CD4-positive, CD25-positive, alpha-beta regulatory T cell (primary cell): ENCODE results near the gene ADGRB2. TPM values are rescaled to one million over a fixed set of nuclear protein-coding genes. Genes with fewer than 3 reads are reported as not detected.

Source experiments
- ATAC-seq, 2 donors: fragments of 150-1000 bp; cut with Tn5 transposase; one replicate each; pipeline ENCODE4 v1.10.0; 2021; ENCODE audit warnings: low read depth in 2 of 2, moderate number of reproducible peaks in 2 of 2, moderate library complexity in 1 of 2
- DNase-seq, 3 donors: peaks; one replicate each; pipeline versions ENCODE4 v3.0.0 to v3.0.0-alpha.2; 2012 to 2022; ENCODE audit warnings: mixed read lengths in 1 of 3
- H3K27ac ChIP-seq: one replicate; pipeline ENCODE4 v1.7.0; 2013; ENCODE audit warnings: mild to moderate bottlenecking, low read length; ENCODE audit not compliant: insufficient read depth, poor library complexity, severe bottlenecking
- H3K27me3 ChIP-seq: one replicate; pipeline ENCODE4 v1.7.0; 2013; ENCODE audit warnings: low read length; ENCODE audit not compliant: control insufficient read depth, insufficient read depth
- H3K36me3 ChIP-seq: one replicate; pipeline ENCODE4 v1.7.0; 2013; ENCODE audit warnings: mild to moderate bottlenecking, low read length, moderate library complexity; ENCODE audit not compliant: control insufficient read depth, insufficient read depth
- H3K4me1 ChIP-seq: 2 replicates; pipeline ENCODE4 v1.7.0; 2013; ENCODE audit warnings: mild to moderate bottlenecking, low read length; ENCODE audit not compliant: insufficient read depth, control insufficient read depth, poor library complexity, severe bottlenecking
- H3K4me3 ChIP-seq: one replicate; pipeline ENCODE4 v1.7.0; 2013; ENCODE audit warnings: low read depth, mild to moderate bottlenecking, low read length, moderate library complexity
- H3K9me3 ChIP-seq, 2 experiments: 1 replicate in 1 of 2; 2 replicates in 1 of 2; pipeline ENCODE4 v1.7.0; 2013; ENCODE audit warnings: low read length in 2 of 2, mild to moderate bottlenecking in 1 of 2, moderate library complexity in 1 of 2; ENCODE audit not compliant: control insufficient read depth in 2 of 2
- H3K27ac Mint-ChIP-seq, 3 donors: one replicate each; pipeline ENCODE4 v1.8.0; 2020 to 2022; ENCODE audit warnings: mild to moderate bottlenecking in 3 of 3, mixed read lengths in 3 of 3, moderate library complexity in 2 of 3
- H3K27me3 Mint-ChIP-seq: one replicate; pipeline ENCODE4 v1.8.0; 2022; ENCODE audit warnings: mild to moderate bottlenecking, mixed read lengths
- H3K36me3 Mint-ChIP-seq: one replicate; pipeline ENCODE4 v1.8.0; 2020; ENCODE audit warnings: mixed read lengths
- H3K4me1 Mint-ChIP-seq, 4 donors: one replicate each; pipeline ENCODE4 v1.8.0; 2020 to 2022; ENCODE audit warnings: mixed read lengths in 4 of 4, mild to moderate bottlenecking in 1 of 4
- H3K4me3 Mint-ChIP-seq, 4 donors: one replicate each; pipeline ENCODE4 v1.8.0; 2020 to 2022; ENCODE audit warnings: mild to moderate bottlenecking in 4 of 4, mixed read lengths in 4 of 4, moderate library complexity in 3 of 4
- H3K9me3 Mint-ChIP-seq, 7 donors: one replicate each; pipeline ENCODE4 v1.8.0; 2020 to 2022; ENCODE audit warnings: mixed read lengths in 7 of 7, mild to moderate bottlenecking in 3 of 7, moderate library complexity in 2 of 7
- polyA plus RNA-seq, 4 donors: library from polyadenylated mRNA; unstranded; fragments of 300-500 nt; fragmentation: Illumina TruSeq; gene quantifications; one replicate each; pipeline ENCODE4 v1.2.3, GENCODE V29; 2021
- total RNA-seq: library from RNA; stranded (reverse); gene quantifications from one replicate; pipeline ENCODE4 v1.2.3, GENCODE V29; 2022

The ADGRB2 gene
- total and polyA plus RNA-seq, 5 donors from 2014 or later = 0.19 to 1.9 (median 0.42) TPM

GRCh38 chr1:31746687-31747086, 17.5 kb downstream of the ADGRB2 start:
- Mint-ChIP-seq H3K36me3 (no peaks in the 10 kb centered on the region), H3K9me3 (no peaks in the 10 kb centered on the region), H3K4me3 (no peak overlapping the region), H3K4me1 (peaks cover 0 to 29% (median 13%) of the 10 kb centered on the region in 4 donors), H3K27ac (peak overlapping the region in 2 of 3 donors; percentile 37 to 65), H3K27me3 (peaks cover 10% of the 10 kb centered on the region)
- H3K4me1 ChIP-seq = no peaks in the 10 kb centered on the region
- no peak overlapping the region for H3K4me3 ChIP-seq
- H3K27me3 ChIP-seq = no peaks in the 10 kb centered on the region
- ATAC-seq (no peak), DNase-seq (no peak)
- no peaks in the 10 kb centered on the region for H3K9me3 ChIP-seq
- H3K36me3 ChIP-seq = no peaks in the 10 kb centered on the region
- no peak overlapping the region for H3K27ac ChIP-seq

GRCh38 chr1:31745946-31746670, 18.0 kb downstream of the ADGRB2 start:
- H3K4me1 ChIP-seq = no peaks in the 10 kb centered on the region
- H3K27me3 ChIP-seq = no peaks in the 10 kb centered on the region
- H3K36me3 ChIP-seq = no peaks in the 10 kb centered on the region
- Mint-ChIP-seq H3K27me3 (peaks cover 10% of the 10 kb centered on the region), H3K4me3 (no peak overlapping the region), H3K9me3 (no peaks in the 10 kb centered on the region), H3K36me3 (no peaks in the 10 kb centered on the region), H3K4me1 (peaks cover 0 to 25% (median 11%) of the 10 kb centered on the region in 4 donors), H3K27ac (peak overlapping the region in 1 of 3 donors; percentile 78)
- ATAC-seq = no peak
- no peak overlapping the region for H3K4me3 ChIP-seq
- no peaks in the 10 kb centered on the region for H3K9me3 ChIP-seq
- no peak for DNase-seq
- H3K27ac ChIP-seq = no peak overlapping the region

- peaks cover 10% of the 10 kb centered on the region for H3K27me3 Mint-ChIP-seq
- H3K4me3 Mint-ChIP-seq = no peak overlapping the region
- no peaks in the 10 kb centered on the region for H3K36me3 Mint-ChIP-seq
- H3K27ac ChIP-seq = no peak overlapping the region
- ATAC-seq = peak; percentile 34 to 49
- H3K36me3 ChIP-seq = no peaks in the 10 kb centered on the region
- peak overlapping the region in 1 of 3 donors; percentile 36 for H3K27ac Mint-ChIP-seq
- no peaks in the 10 kb centered on the region for H3K27me3 ChIP-seq
- H3K4me1 ChIP-seq = no peaks in the 10 kb centered on the region
- peaks cover 0 to 21% (median 11%) of the 10 kb centered on the region in 4 donors for H3K4me1 Mint-ChIP-seq
- H3K9me3 ChIP-seq = no peaks in the 10 kb centered on the region
- no peak overlapping the region for H3K4me3 ChIP-seq
- peak in 2 of 3 donors; percentile 30 to 52 for DNase-seq
- no peaks in the 10 kb centered on the region for H3K9me3 Mint-ChIP-seq
Measured at GRCh38 chr1:31745096-31745945, 18.8 kb downstream of the ADGRB2 start.

GRCh38 chr1:31744165-31744888, 19.8 kb downstream of the ADGRB2 start:
- no peaks in the 10 kb centered on the region for H3K9me3 ChIP-seq
- Mint-ChIP-seq H3K27ac (no peak overlapping the region), H3K4me3 (peak overlapping the region in 1 of 4 donors; percentile 24), H3K36me3 (no peaks in the 10 kb centered on the region), H3K27me3 (peaks cover 10% of the 10 kb centered on the region), H3K9me3 (no peaks in the 10 kb centered on the region), H3K4me1 (peaks cover 0 to 26% (median 14%) of the 10 kb centered on the region in 4 donors)
- peaks cover 2% of the 10 kb centered on the region for H3K4me1 ChIP-seq
- H3K27ac ChIP-seq = no peak overlapping the region
- ATAC-seq (peak in 1 of 2 donors; percentile 32), DNase-seq (no peak)
- no peaks in the 10 kb centered on the region for H3K27me3 ChIP-seq
- H3K36me3 ChIP-seq = no peaks in the 10 kb centered on the region
- H3K4me3 ChIP-seq = no peak overlapping the region

GRCh38 chr1:31742462-31743212, 21.5 kb downstream of the ADGRB2 start:
- H3K9me3 Mint-ChIP-seq = no peaks in the 10 kb centered on the region
- Histone ChIP-seq H3K9me3 (no peaks in the 10 kb centered on the region), H3K4me3 (no peak overlapping the region), H3K27me3 (no peaks in the 10 kb centered on the region), H3K36me3 (no peaks in the 10 kb centered on the region), H3K27ac (no peak overlapping the region), H3K4me1 (peaks cover 2% of the 10 kb centered on the region)
- H3K4me3 Mint-ChIP-seq = no peak overlapping the region
- H3K4me1 Mint-ChIP-seq = peaks cover 0 to 26% (median 16%) of the 10 kb centered on the region in 4 donors
- no peak for DNase-seq
- H3K27me3 Mint-ChIP-seq = peaks cover 3% of the 10 kb centered on the region
- no peak for ATAC-seq
- no peak overlapping the region for H3K27ac Mint-ChIP-seq
- H3K36me3 Mint-ChIP-seq = no peaks in the 10 kb centered on the region

- Mint-ChIP-seq H3K27ac (peak overlapping the region in 2 of 3 donors; percentile 39 to 79), H3K27me3 (peaks cover 4% of the 10 kb centered on the region), H3K4me3 (peak overlapping the region in 2 of 4 donors; percentile 24 to 49), H3K36me3 (no peaks in the 10 kb centered on the region), H3K9me3 (no peaks in the 10 kb centered on the region), H3K4me1 (peaks cover 0 to 20% (median 13%) of the 10 kb centered on the region in 4 donors)
- no peak overlapping the region for H3K27ac ChIP-seq
- DNase-seq (peak in 1 of 3 donors; percentile 75), ATAC-seq (peak; percentile 43 to 45)
- H3K27me3 ChIP-seq = no peaks in the 10 kb centered on the region
- H3K4me3 ChIP-seq = no peak overlapping the region
- H3K9me3 ChIP-seq = no peaks in the 10 kb centered on the region
- peaks cover 2% of the 10 kb centered on the region for H3K4me1 ChIP-seq
- no peaks in the 10 kb centered on the region for H3K36me3 ChIP-seq
Measured at GRCh38 chr1:31739346-31739745, 24.8 kb downstream of the ADGRB2 start.

- Histone ChIP-seq H3K27ac (no peak overlapping the region), H3K9me3 (no peaks in the 10 kb centered on the region), H3K27me3 (no peaks in the 10 kb centered on the region), H3K36me3 (no peaks in the 10 kb centered on the region), H3K4me1 (peaks cover 2% of the 10 kb centered on the region), H3K4me3 (no peak overlapping the region)
- H3K36me3 Mint-ChIP-seq = no peaks in the 10 kb centered on the region
- peak overlapping the region in 2 of 3 donors; percentile 24 to 84 for H3K27ac Mint-ChIP-seq
- ATAC-seq = peak in 1 of 2 donors; percentile 38
- H3K9me3 Mint-ChIP-seq = no peaks in the 10 kb centered on the region
- peaks cover 0 to 14% (median 7%) of the 10 kb centered on the region in 4 donors for H3K4me1 Mint-ChIP-seq
- DNase-seq = no peak
- peaks cover 4% of the 10 kb centered on the region for H3K27me3 Mint-ChIP-seq
- H3K4me3 Mint-ChIP-seq = no peak overlapping the region
Measured at GRCh38 chr1:31736675-31737074, 27.5 kb downstream of the ADGRB2 start.
